HS-27A (cell line): ENCODE results near the gene AMTN.

Experiments used
- DNase-seq: peaks from one replicate; pipeline ENCODE4 v3.0.0-alpha.2; 2012; ENCODE audit warnings: low read depth, missing footprints

Gene AMTN

DNA sequence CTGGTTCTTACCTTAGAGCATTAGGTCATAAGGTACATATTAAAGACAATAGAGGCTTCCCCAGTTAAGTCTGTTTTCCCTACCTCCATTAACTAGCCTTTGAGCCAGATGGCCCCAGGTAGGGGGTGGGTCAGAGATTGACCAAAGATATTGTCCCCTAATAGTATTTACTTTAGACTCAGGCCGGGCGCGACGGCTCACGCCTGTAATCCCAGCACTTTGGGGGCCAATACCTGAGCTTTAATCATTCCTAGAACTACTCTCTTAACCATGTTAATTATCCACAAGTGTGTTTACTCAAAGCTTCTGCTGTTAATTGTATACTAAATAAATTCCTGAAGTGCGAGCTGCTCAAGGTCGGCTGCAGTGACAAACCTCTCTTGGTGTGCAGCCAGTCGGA is 45.7 kb downstream of the AMTN start:
- no peak for DNase-seq

GRCh38 chr4:70570796-70571195 is 52.4 kb downstream of the AMTN start:
- no peak for DNase-seq

- no peak for DNase-seq
Measured at GRCh38 chr4:70571772-70572171, 53.4 kb downstream of the AMTN start.

- DNase-seq: no peak
Measured at GRCh38 chr4:70575964-70576363, 57.6 kb downstream of the AMTN start.

- no peak for DNase-seq
Measured at GRCh38 chr4:70577220-70577927, 59.0 kb downstream of the AMTN start.

GRCh38 chr4:70581980-70582379 is 63.6 kb downstream of the AMTN start:
- no peak for DNase-seq
